ENCODE results near the gene CALML3. TPM values are rescaled to one million over a fixed set of nuclear protein-coding genes. Genes with fewer than 3 reads are reported as not detected.

The CALML3 gene
- total and polyA plus RNA-seq, 4 donors, result 0.02 to 0.11 (median 0.04) TPM; not detected in 1

DNA sequence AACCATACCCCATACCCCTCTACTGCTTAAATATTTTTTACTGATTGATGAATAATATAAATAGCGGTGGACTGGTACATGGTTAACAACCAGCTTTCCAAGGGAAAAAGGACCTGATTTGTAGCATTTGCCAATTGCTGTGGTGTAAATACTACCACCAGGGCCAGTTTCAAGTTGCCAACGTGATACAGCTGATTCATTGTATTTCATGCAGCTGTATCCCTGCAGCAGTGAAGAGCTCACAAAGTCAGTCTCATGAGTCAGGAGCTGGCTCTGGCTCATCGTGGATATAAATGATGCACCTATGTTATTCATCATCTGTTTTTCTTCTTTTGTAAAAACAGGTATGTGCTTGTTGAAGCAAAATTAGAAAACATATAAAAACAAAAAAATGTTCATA lies 40.6 kb upstream of the CALML3 start:
- 82 to 86% methylated on average over 3 of the region's 3 CpGs for WGBS, 2 donors
- no peak overlapping the region for H3K4me3 ChIP-seq
- no peaks in the 10 kb centered on the region for H3K9me3 ChIP-seq (ENCODE audit: control insufficient read depth in 4 of 4, insufficient read depth in 3 of 4, low read length in 3 of 4)
- TF ChIP-seq, protein P1, sequence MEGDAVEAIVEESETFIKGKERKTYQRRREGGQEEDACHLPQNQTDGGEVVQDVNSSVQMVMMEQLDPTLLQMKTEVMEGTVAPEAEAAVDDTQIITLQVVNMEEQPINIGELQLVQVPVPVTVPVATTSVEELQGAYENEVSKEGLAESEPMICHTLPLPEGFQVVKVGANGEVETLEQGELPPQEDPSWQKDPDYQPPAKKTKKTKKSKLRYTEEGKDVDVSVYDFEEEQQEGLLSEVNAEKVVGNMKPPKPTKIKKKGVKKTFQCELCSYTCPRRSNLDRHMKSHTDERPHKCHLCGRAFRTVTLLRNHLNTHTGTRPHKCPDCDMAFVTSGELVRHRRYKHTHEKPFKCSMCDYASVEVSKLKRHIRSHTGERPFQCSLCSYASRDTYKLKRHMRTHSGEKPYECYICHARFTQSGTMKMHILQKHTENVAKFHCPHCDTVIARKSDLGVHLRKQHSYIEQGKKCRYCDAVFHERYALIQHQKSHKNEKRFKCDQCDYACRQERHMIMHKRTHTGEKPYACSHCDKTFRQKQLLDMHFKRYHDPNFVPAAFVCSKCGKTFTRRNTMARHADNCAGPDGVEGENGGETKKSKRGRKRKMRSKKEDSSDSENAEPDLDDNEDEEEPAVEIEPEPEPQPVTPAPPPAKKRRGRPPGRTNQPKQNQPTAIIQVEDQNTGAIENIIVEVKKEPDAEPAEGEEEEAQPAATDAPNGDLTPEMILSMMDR (IDR thresholded peaks at IDR 0.05; ENCODE audit: control extremely low read depth, extremely low read depth), result no peak
- no peaks in the 10 kb centered on the region for H3K36me3 ChIP-seq (ENCODE audit: control insufficient read depth in 4 of 4, insufficient read depth in 4 of 4, low read length in 4 of 4)
- no peak overlapping the region for H3K9ac ChIP-seq (ENCODE audit: insufficient read depth in 1 of 2, low read length in 2 of 2)
- H3K4me1 ChIP-seq (ENCODE audit: control insufficient read depth in 5 of 5, insufficient read depth in 5 of 5, low read length in 5 of 5), result peaks cover 0 to 5% (median 0%) of the 10 kb centered on the region in 5 donors
- H3K27ac ChIP-seq (ENCODE audit: low read depth in 1 of 2, low read length in 1 of 2), result no peak overlapping the region
- H3K27me3 ChIP-seq (ENCODE audit: control insufficient read depth in 3 of 3, insufficient read depth in 3 of 3, low read length in 2 of 3), result no peaks in the 10 kb centered on the region
- DNase-seq (no peak), ATAC-seq (ENCODE audit: insufficient read depth, low FRiP score) (no peak)

DNA sequence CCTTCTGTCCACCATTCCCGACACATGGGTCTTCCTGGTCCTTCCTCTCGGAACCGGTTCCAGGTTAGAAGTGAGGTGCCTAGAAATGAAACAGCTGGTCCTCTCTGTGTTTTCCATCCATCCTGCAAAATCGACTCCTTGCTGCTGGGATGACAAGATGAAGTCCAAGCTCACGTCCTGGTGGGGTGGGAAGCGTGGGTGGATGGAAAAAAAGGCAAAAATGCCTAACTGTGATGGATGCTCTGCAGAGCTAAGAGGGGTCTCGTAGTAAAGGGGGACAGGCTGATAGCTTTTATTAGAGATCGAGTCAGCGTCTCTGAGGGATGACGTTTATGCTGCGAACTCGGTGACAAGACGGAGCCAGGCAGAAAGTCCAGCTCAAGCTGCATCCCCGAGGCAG lies 39.5 kb upstream of the CALML3 start:
- no peak overlapping the region for H3K9ac ChIP-seq (ENCODE audit: insufficient read depth in 1 of 2, low read length in 2 of 2)
- DNase-seq, result no peak
- H3K4me1 ChIP-seq (ENCODE audit: control insufficient read depth in 5 of 5, insufficient read depth in 5 of 5, low read length in 5 of 5), result peaks cover 0 to 5% (median 0%) of the 10 kb centered on the region in 5 donors
- TF ChIP-seq, protein P1 (IDR thresholded peaks at IDR 0.05; ENCODE audit: control extremely low read depth, extremely low read depth), result no peak
- H3K36me3 ChIP-seq (ENCODE audit: control insufficient read depth in 4 of 4, insufficient read depth in 4 of 4, low read length in 4 of 4), result no peaks in the 10 kb centered on the region
- no peaks in the 10 kb centered on the region for H3K27me3 ChIP-seq (ENCODE audit: control insufficient read depth in 3 of 3, insufficient read depth in 3 of 3, low read length in 2 of 3)
- ATAC-seq (ENCODE audit: insufficient read depth, low FRiP score), result no peak
- no peak overlapping the region for H3K4me3 ChIP-seq
- H3K27ac ChIP-seq (ENCODE audit: low read depth in 1 of 2, low read length in 1 of 2), result no peak overlapping the region
- 89 to 94% methylated on average over 14 of the region's 14 CpGs for WGBS, 2 donors
- H3K9me3 ChIP-seq (ENCODE audit: control insufficient read depth in 4 of 4, insufficient read depth in 3 of 4, low read length in 3 of 4), result no peaks in the 10 kb centered on the region

DNA sequence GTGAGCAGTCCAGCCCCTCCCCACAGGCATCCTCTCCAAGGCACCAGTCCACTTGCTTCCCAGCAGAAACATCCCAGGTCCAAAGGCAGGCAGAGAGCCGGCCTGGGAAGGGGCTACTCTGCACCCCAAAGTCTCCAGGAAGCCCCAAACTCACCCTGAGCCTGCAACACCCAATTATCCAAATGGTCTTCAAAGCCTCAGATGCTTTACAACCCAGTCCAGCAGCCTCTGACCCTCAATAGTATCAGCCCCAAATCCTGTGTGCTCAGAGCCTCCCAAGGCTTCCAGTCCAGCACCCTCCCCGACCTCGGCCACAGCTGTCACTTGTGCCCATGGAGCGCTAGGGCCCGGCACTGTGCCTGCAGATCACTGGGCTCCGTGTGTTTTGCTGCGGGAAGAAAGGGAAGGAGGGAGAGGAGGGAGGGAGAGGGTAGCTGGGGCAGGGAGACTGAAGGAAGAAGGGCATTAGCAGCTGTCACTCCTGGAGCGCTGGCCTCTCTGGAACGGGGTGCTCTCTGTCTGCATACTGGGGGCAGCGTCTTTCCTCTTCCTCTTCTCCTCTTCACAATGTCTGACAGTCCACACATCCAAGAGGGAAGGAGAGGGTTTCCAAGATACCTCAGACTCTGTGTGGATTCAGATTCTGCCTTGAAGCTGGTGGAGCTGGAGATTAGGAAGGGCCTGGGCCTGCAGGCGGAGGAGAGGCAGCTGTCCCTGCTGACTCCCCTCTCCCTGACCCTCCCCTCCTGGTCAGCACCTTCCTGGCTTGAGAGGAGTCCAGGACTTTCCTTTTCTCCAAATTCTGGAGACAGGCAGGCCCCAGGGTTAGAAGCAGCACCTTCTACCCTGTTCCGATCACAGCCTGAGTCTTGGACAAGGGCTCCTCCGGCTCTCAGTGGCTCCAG lies 38.6 kb upstream of the CALML3 start:
- no peaks in the 10 kb centered on the region for H3K27me3 ChIP-seq (ENCODE audit: control insufficient read depth in 3 of 3, insufficient read depth in 3 of 3, low read length in 2 of 3)
- no peak for ATAC-seq (ENCODE audit: insufficient read depth, low FRiP score)
- TF ChIP-seq, protein P1 (IDR thresholded peaks at IDR 0.05; ENCODE audit: control extremely low read depth, extremely low read depth), result no peak
- H3K4me3 ChIP-seq, result no peak overlapping the region
- DNase-seq, result no peak
- no peak overlapping the region for H3K9ac ChIP-seq (ENCODE audit: insufficient read depth in 1 of 2, low read length in 2 of 2)
- H3K27ac ChIP-seq (ENCODE audit: low read depth in 1 of 2, low read length in 1 of 2), result no peak overlapping the region
- no peaks in the 10 kb centered on the region for H3K36me3 ChIP-seq (ENCODE audit: control insufficient read depth in 4 of 4, insufficient read depth in 4 of 4, low read length in 4 of 4)
- peaks cover 0 to 5% (median 0%) of the 10 kb centered on the region in 5 donors for H3K4me1 ChIP-seq (ENCODE audit: control insufficient read depth in 5 of 5, insufficient read depth in 5 of 5, low read length in 5 of 5)
- 84 to 85% methylated on average over 13 of the region's 13 CpGs for WGBS, 2 donors
- no peaks in the 10 kb centered on the region for H3K9me3 ChIP-seq (ENCODE audit: control insufficient read depth in 4 of 4, insufficient read depth in 3 of 4, low read length in 3 of 4)

Data from lung (tissue), 12 donors.